Urinary bladder (tissue), 4 donors: Measurements from ENCODE around the gene TWIST1. TPM values are rescaled to one million over a fixed set of nuclear protein-coding genes. Genes with fewer than 3 reads are reported as not detected.

ENCODE experiments used
- DNase-seq: peaks from one replicate; pipeline ENCODE4 v3.0.0-alpha.2; 2015; ENCODE audit errors: extremely low spot score
- H3K27ac ChIP-seq: one replicate; pipeline ENCODE4 v1.5.1; 2013; ENCODE audit warnings: low read depth, mild to moderate bottlenecking, moderate library complexity
- H3K36me3 ChIP-seq: one replicate; pipeline ENCODE4 v1.6.1; 2013; ENCODE audit warnings: mild to moderate bottlenecking, moderate library complexity; ENCODE audit not compliant: insufficient read depth
- H3K4me1 ChIP-seq: one replicate; pipeline ENCODE4 v1.6.1; 2013; ENCODE audit warnings: mild to moderate bottlenecking, moderate library complexity; ENCODE audit not compliant: insufficient read depth
- H3K4me3 ChIP-seq: one replicate; pipeline ENCODE4 v1.5.1; 2013; ENCODE audit warnings: low read depth, low read length
- WGBS: extraction: QIAGEN DNeasy Blood & Tissue Kit; methylation state at CpG from one replicate; pipeline ENCODE4 v1.1.7; 2013; 5-methylcytosine and 5-hydroxymethylcytosine counted together
- polyA plus RNA-seq: library from polyadenylated mRNA; stranded (reverse); fragments of 200-250 nt; gene quantifications from one replicate; pipeline ENCODE4 v1.2.3, GENCODE V29; 2013
- total RNA-seq: library from RNA; depleted of rRNA; stranded (reverse); fragments of >200 nt; gene quantifications from one replicate; pipeline ENCODE4 v1.2.3, GENCODE V29; 2014
- donor health status: healthy with polysubstance abuse.
- donor health status: healthy.

TWIST1 gene
- total RNA-seq (22.9 TPM), polyA plus RNA-seq (28.4 TPM)

DNA sequence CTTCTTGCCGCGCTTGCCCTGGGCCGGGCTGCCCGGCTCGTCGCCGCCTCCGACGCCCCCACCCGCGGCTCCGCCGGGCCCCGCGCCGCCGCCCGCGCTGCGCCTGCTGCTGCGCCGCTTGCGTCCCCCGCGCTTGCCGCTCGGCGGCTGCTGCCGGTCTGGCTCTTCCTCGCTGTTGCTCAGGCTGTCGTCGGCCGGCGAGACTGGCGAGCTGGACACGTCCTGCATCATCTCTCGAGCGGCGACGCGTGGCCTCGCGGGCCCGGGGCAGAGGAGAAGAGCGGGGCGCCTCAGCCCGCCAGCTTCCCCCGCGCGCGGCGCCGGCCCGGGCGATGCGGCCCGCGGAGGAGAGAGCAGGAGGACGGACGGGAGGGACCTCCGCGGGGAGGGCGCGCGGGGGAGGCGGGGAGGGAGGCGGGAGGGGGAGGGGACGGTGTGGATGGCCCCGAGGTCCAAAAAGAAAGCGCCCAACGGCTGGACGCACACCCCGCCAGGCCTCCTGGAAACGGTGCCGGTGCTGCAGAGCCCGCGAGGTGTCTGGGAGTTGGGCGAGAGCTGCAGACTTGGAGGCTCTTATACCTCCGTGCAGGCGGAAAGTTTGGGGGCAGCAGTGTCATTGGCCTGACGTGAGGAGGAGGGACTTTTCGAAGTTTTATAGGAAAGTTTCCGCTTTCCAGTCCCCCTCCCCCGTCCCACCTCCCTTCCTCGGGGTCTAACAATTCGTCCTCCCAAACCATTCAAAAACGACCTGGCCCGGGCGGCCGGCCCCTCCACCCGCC is at the start of gene TWIST1:
TWIST1 (minus strand) TSS at position 546 of the 779 bp plus-strand sequence; CDS start at position 231, 315 bp downstream.
- Histone ChIP-seq H3K4me3 (peak within 1 kb of the TSS; percentile 85), H3K27ac (peak within 1 kb of the TSS; percentile 59)

DNA sequence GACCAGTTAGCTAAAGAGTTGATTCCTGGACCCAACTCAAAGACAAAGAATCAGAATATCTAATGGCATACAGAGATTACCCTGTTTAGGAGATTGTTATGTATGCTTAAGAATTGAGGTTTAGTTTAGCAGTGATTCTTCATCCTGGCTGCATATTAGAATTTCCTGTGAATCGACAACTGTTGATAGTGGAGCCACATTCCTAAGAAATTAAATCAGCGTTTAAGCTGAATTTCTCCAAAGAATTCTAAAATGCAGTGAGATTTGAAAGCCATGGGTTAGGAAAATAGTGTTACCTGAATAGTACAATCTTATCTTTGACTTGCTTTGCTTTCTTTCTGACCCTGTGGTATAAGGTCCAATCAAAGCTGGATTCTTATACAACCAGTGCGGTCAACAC is 44.2 kb upstream of the TWIST1 start:
- Histone ChIP-seq H3K36me3 (no peaks in the 10 kb centered on the region), H3K4me3 (no peak overlapping the region), H3K27ac (no peak overlapping the region), H3K4me1 (no peaks in the 10 kb centered on the region)
- 66% methylated on average over 3 of the region's 3 CpGs for WGBS
- DNase-seq = no peak

More for the DNA sequence above, at the start of gene TWIST1:
- H3K36me3 ChIP-seq = no peaks in the 10 kb centered on the region
- DNase-seq = peak; percentile 63
- no peaks in the 10 kb centered on the region for H3K4me1 ChIP-seq
- under 1% methylated on average over 91 of the region's 91 CpGs for WGBS

GRCh38 chr7:19146699-19147098 is 29.3 kb upstream of the TWIST1 start:
- Histone ChIP-seq H3K4me3 (no peak overlapping the region), H3K4me1 (no peaks in the 10 kb centered on the region), H3K36me3 (no peaks in the 10 kb centered on the region), H3K27ac (no peak overlapping the region)
- WGBS = 6% methylated on average over 4 of the region's 4 CpGs
- no peak for DNase-seq

GRCh38 chr7:19145434-19146115 is 28.1 kb upstream of the TWIST1 start:
- Histone ChIP-seq H3K36me3 (no peaks in the 10 kb centered on the region), H3K4me1 (no peaks in the 10 kb centered on the region), H3K27ac (no peak overlapping the region), H3K4me3 (no peak overlapping the region)
- WGBS = 4% methylated on average over 19 of the region's 19 CpGs
- no peak for DNase-seq

- DNase-seq = no peak
- Histone ChIP-seq H3K4me1 (no peaks in the 10 kb centered on the region), H3K27ac (no peak within 1 kb of the TSS), H3K4me3 (peak within 1 kb of the TSS; percentile 5), H3K36me3 (no peaks in the 10 kb centered on the region)
- 4% methylated on average over 51 of the region's 51 CpGs for WGBS
These were observed 27.4 kb upstream of the TWIST1 start, which contains the start of gene FERD3L for GRCh38 chr7:19144661-19145433. Gene FERD3L, minus strand, starts transcription at chr7:19145421. Its CDS starts 59 bp downstream, at chr7:19145362.

DNA sequence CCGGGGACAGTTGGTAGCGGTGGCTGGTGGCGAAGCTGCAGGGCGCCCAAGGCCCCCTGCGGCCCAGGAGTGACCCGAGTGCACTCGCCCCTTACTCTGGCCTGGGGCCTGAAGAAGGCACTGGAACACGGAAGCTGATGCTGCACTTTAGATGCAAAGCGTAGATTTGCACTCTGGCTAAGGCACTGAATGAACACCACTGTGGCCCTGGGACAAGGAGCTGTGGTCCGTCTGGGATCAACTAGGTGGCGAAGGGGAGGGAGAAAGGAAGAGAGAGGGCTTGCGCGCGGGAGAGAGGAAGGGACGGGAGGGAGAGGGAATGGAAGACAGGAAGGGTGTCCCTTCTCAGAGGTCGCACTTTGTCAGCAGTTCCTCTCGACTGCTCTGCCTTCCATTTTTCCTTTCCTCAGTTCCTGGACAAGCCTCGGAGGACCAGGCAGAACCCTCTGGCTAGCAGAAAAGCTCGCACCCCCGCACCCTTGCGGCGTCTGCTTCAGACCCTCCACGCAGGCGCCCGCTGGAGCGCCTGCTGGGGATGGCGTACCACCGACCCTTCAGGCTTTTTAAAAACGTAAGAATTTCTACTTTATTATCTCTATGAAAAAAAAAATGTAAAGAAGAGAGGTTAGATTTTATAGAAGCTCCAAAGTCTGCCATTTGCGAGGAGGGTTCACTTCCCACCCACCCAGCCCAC is 26.6 kb upstream of the TWIST1 start:
- peak overlapping the region; percentile 4 for H3K4me3 ChIP-seq
- WGBS = 9% methylated on average over 30 of the region's 30 CpGs
- DNase-seq = no peak
- H3K27ac ChIP-seq = no peak overlapping the region
- H3K4me1 ChIP-seq = no peaks in the 10 kb centered on the region
- no peaks in the 10 kb centered on the region for H3K36me3 ChIP-seq

- no peak overlapping the region for H3K27ac ChIP-seq
- 65% methylated on average over 4 of the region's 4 CpGs for WGBS
- DNase-seq = no peak
These were observed 22.4 kb upstream of the TWIST1 start for GRCh38 chr7:19139706-19140327.

DNA sequence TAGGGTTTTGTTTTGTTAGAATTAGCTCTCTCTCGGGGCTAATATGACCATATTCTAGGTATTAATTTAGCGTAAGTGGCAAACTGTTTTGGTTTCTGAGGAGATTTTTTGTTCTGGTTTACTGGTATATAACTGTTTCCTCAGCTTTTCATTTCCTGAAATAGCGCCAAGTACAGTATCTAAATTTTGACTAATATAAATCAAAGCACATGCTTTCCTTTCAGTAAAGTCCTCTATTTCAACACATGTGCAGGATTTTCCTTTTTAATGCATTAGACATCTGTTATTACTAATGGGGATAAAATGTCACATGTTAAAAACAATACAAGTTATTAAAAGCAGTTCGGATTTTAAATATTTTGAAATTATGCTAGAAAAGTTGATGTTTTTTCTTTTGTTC is 16.4 kb upstream of the TWIST1 start:
- Histone ChIP-seq H3K36me3 (no peaks in the 10 kb centered on the region), H3K27ac (no peak overlapping the region), H3K4me3 (no peak overlapping the region), H3K4me1 (no peaks in the 10 kb centered on the region)
- no peak for DNase-seq
- WGBS = 39% methylated on average over 4 of the region's 4 CpGs

More at GRCh38 chr7:19139706-19140327, 22.4 kb upstream of the TWIST1 start:
- H3K4me3 ChIP-seq = no peak overlapping the region
- no peaks in the 10 kb centered on the region for H3K4me1 ChIP-seq
- H3K36me3 ChIP-seq = no peaks in the 10 kb centered on the region

- WGBS = 75% methylated on average over 4 of the region's 4 CpGs
- Histone ChIP-seq H3K27ac (no peak overlapping the region), H3K4me3 (no peak overlapping the region), H3K4me1 (no peaks in the 10 kb centered on the region), H3K36me3 (no peaks in the 10 kb centered on the region)
- no peak for DNase-seq
These were observed 16.0 kb upstream of the TWIST1 start for GRCh38 chr7:19133390-19133789.

- Histone ChIP-seq H3K4me3 (no peak overlapping the region), H3K27ac (no peak overlapping the region), H3K4me1 (no peaks in the 10 kb centered on the region), H3K36me3 (no peaks in the 10 kb centered on the region)
- 78% methylated on average over 1 of the region's 1 CpG for WGBS
- DNase-seq = no peak
These were observed 11.4 kb upstream of the TWIST1 start for GRCh38 chr7:19128856-19129255.

GRCh38 chr7:19121977-19122588 is 4.6 kb upstream of the TWIST1 start:
- 46% methylated on average over 2 of the region's 2 CpGs for WGBS
- H3K36me3 ChIP-seq = no peaks in the 10 kb centered on the region
- no peak overlapping the region for H3K4me3 ChIP-seq
- no peak for DNase-seq
- no peak overlapping the region for H3K27ac ChIP-seq
- H3K4me1 ChIP-seq = no peaks in the 10 kb centered on the region

- H3K4me3 ChIP-seq = no peak overlapping the region
- no peak for DNase-seq
- no peaks in the 10 kb centered on the region for H3K36me3 ChIP-seq
- no peak overlapping the region for H3K27ac ChIP-seq
- H3K4me1 ChIP-seq = no peaks in the 10 kb centered on the region
- 56% methylated on average over 10 of the region's 10 CpGs for WGBS
These were observed 2.5 kb upstream of the TWIST1 start for GRCh38 chr7:19119870-19120486.
